Stimulated activated CD4-positive, alpha-beta T cell treated with anti-CD3 and anti-CD28 coated beads, Interleukin-15, amount 100 ng/mL, for 48 hours (primary cell): ENCODE measurements around the gene SF3A2.

Experiments used
- DNase-seq, 2 donors: peaks; one replicate each; pipeline ENCODE4 v3.0.0-alpha.2; 2020; ENCODE audit warnings: low read depth in 2 of 2

SF3A2 gene

GRCh38 chr19:2207991-2208860 is 28.4 kb upstream of the SF3A2 start:
- DNase-seq, result no peak

- no peak for DNase-seq
Measured at GRCh38 chr19:2208975-2209374, 27.6 kb upstream of the SF3A2 start.

GRCh38 chr19:2209408-2209807 is 27.2 kb upstream of the SF3A2 start:
- DNase-seq, result no peak

GRCh38 chr19:2210206-2210605 is 26.4 kb upstream of the SF3A2 start:
- DNase-seq, result no peak

GRCh38 chr19:2210987-2211740 is 25.5 kb upstream of the SF3A2 start:
- DNase-seq, result no peak

GRCh38 chr19:2212861-2213711 is 23.5 kb upstream of the SF3A2 start:
- DNase-seq, result no peak

- no peak for DNase-seq
Measured at GRCh38 chr19:2213799-2214198, 22.8 kb upstream of the SF3A2 start.

GRCh38 chr19:2214251-2214650 is 22.4 kb upstream of the SF3A2 start:
- no peak for DNase-seq

- DNase-seq, result no peak
Measured at GRCh38 chr19:2215281-2215751, 21.3 kb upstream of the SF3A2 start.

GRCh38 chr19:2216361-2217225 is 20.0 kb upstream of the SF3A2 start:
- no peak for DNase-seq

GRCh38 chr19:2217591-2217990 is 19.0 kb upstream of the SF3A2 start:
- no peak for DNase-seq

- no peak for DNase-seq
Measured at GRCh38 chr19:2219726-2220125, 16.9 kb upstream of the SF3A2 start.

GRCh38 chr19:2221250-2221831 is 15.3 kb upstream of the SF3A2 start:
- DNase-seq, result no peak

GRCh38 chr19:2221918-2222317 is 14.7 kb upstream of the SF3A2 start:
- no peak for DNase-seq

GRCh38 chr19:2223391-2223790 is 13.2 kb upstream of the SF3A2 start:
- DNase-seq, result no peak

GRCh38 chr19:2223959-2224358 is 12.7 kb upstream of the SF3A2 start:
- no peak for DNase-seq

- no peak for DNase-seq
Measured at GRCh38 chr19:2224754-2225349, 11.8 kb upstream of the SF3A2 start.

GRCh38 chr19:2225415-2226050 is 11.1 kb upstream of the SF3A2 start:
- no peak for DNase-seq

- no peak for DNase-seq
Measured at GRCh38 chr19:2226051-2226839, 10.4 kb upstream of the SF3A2 start.
